Suppressor macrophage treated with lipopolysaccharide for 4 hours (primary cell): ENCODE results near the gene TAF5L.
A peak's percentile ranks its signal among the peaks of the same experiment; 100 is the strongest.
"Not testable (repeated sequence)": the region's sequence is repeated elsewhere in the genome, so short reads cannot be mapped to it uniquely, and the experiment has no call there.

ENCODE experiments used
- DNase-seq: peaks from one replicate; pipeline ENCODE4 v3.0.0-alpha.2; 2020

TAF5L gene

GRCh38 chr1:229563241-229563640 lies 62.7 kb downstream of the TAF5L start:
- DNase-seq, result no peak

GRCh38 chr1:229562686-229563085 lies 63.2 kb downstream of the TAF5L start:
- DNase-seq, result no peak

GRCh38 chr1:229561141-229561540 lies 64.8 kb downstream of the TAF5L start:
- peak; percentile 37 for DNase-seq

DNA sequence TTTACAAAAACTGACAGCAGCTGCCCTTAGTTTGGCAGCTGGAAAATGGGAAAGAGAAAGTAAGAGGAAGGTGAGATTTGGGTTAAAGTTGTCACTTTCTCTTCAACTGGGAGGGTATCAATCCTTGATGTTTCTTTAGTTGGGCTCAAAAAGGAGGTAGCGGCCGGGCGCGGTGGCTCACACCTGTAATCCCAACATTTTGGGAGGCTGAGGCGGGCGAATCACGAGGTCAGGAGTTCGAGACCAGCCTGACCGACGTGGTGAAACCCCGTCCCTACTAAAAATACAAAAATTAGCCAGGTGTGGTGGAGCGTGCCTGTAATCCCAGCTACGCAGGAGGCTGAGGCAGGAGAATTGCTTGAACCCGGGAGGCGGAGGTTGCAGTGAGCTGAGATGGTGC lies 65.8 kb downstream of the TAF5L start:
- not testable (repeated sequence) for DNase-seq

DNA sequence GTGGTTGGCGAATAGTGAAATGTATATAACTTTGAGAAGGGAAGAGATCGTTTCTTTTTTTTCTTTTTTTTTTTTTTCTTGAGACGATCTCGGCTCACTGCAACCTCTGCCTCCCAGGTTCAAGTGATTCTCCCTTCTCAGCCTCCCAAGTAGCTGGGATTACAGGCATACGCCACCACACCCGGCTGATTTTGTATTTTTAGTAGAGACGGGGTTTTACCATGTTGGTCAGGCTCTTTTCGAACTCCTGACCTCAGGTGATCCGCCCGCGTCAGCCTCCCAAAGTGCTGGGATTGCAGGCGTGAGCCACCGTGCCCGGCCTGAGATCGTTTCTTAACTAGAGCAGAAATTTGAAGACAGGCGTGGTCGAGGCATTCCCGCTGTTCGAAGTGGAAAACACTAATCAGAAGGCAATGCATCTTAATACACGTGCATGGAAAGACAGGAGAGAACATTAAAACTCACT lies 66.6 kb downstream of the TAF5L start:
- not testable (repeated sequence) for DNase-seq

GRCh38 chr1:229558460-229559335 lies 67.2 kb downstream of the TAF5L start, which contains the start of gene ABCB10:
TSS of gene ABCB10 (minus strand) at chr1:229558707. CDS start at chr1:229558652, 55 bp downstream.
- DNase-seq, result peak; percentile 99

- DNase-seq, result peak; percentile 56
These were observed 68.0 kb downstream of the TAF5L start for GRCh38 chr1:229557913-229558414.

DNA sequence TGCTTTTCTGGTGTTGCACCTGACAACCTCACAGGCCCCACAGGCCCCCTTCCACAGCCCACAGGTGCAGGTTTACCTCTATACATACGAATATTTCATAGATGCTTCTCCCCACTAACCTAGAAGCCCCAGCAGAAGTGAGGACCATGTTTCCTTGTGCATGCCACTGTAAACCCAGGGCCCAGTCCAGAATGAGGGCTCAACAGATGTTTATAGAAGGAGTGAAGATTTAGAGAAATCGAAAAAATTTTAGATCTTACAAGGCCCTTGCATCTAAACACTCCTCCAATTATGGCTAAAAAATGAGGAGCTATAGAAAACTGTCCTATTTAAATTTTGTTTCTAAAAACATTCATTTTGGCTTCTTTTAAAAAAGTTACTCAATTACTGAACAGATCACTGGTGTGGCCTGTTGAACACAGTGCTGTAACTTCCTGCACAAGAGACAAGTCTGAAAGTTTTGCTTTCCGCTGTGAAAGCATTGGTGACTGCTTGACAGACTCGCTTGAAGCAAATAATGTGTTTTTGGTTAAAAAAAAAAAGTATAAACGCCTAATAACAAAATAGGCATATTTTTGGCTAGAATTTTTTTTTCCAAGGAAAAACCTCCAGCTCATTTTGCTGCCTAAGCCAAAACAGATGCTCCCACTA lies 68.6 kb downstream of the TAF5L start:
- DNase-seq, result peak; percentile 56

GRCh38 chr1:229554886-229555621 lies 70.9 kb downstream of the TAF5L start:
- DNase-seq, result no peak

GRCh38 chr1:229553621-229554130 lies 72.2 kb downstream of the TAF5L start:
- peak; percentile 21 for DNase-seq

GRCh38 chr1:229552732-229553131 lies 73.2 kb downstream of the TAF5L start:
- DNase-seq, result no peak

- DNase-seq, result no peak
These were observed 74.9 kb downstream of the TAF5L start for GRCh38 chr1:229550812-229551567.

DNA sequence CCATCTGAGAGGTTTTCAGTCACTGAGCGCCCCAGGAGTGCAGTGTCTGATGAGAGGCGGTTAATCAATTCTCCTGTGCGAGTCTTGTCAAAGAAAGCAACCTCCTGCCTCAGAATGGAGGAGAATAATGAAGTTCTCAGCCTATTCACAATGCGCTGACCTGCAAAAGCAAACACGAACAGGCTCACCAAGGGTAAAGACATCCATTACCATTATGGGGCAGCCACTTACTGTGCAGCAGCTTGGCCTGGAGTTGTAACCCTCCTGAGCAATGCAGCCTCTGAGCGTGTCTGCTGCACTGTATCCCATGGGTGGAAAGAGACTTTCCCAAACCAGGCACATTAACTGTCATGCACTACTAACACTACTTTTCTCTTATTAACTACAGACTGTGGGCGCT lies 78.4 kb downstream of the TAF5L start:
- no peak for DNase-seq

- DNase-seq, result no peak
These were observed 81.3 kb downstream of the TAF5L start for GRCh38 chr1:229544587-229544986.
